GM23248 (cell line): Measurements from ENCODE around the gene ERBB4.

Experiments
- EZH2 ChIP-seq: fragments of 200-600 bp; sonication (generic); IDR thresholded peaks from 2 replicates; pipeline ENCODE4 v1.6.1; 2018; ENCODE audit warnings: antibody characterized with exemption, mild to moderate bottlenecking; ENCODE audit not compliant: insufficient read depth, poor library complexity, severe bottlenecking
- EZH2phosphoT487 ChIP-seq: fragments of 200-600 bp; sonication (generic); IDR thresholded peaks from 2 replicates; pipeline ENCODE4 v1.6.1; 2018; ENCODE audit warnings: antibody characterized with exemption, moderate library complexity, mild to moderate bottlenecking, low read depth; ENCODE audit not compliant: insufficient read depth

- TF ChIP-seq EZH2phosphoT487 (no peak), EZH2 (no peak)
These were observed 448.7 kb downstream of the ERBB4 start for GRCh38 chr2:212089873-212090272.
